Subcutaneous adipose tissue (tissue), 4 donors: ENCODE measurements around the gene RNU4-1. TPM values are rescaled to one million over a fixed set of nuclear protein-coding genes. Genes with fewer than 3 reads are reported as not detected.

Source experiments
- small RNA-seq: library from RNA; depleted of rRNA; stranded (forward); fragments of <200 nt; gene quantifications from one replicate; pipeline ENCODE3, GENCODE V24; 2016
- total RNA-seq, 4 donors: library from RNA; depleted of rRNA; stranded (reverse); fragments of >200 nt; gene quantifications; one replicate each; pipeline ENCODE4 v1.1.0, GENCODE V29; 2016
- TF ChIP-seq, protein P1 (sequence below): fragments of 450-650 bp; IDR thresholded peaks from one replicate; pipeline ENCODE4 v1.5.1; 2016; ENCODE audit warnings: low read depth, mild to moderate bottlenecking, control low read depth, antibody characterized with exemption, moderate library complexity

The RNU4-1 gene
- total RNA-seq, 4 donors from 2014 or later = under 0.01 TPM

GRCh38 chr12:120249266-120249874 is 43.7 kb downstream of the RNU4-1 start:
- TF ChIP-seq, protein P1, sequence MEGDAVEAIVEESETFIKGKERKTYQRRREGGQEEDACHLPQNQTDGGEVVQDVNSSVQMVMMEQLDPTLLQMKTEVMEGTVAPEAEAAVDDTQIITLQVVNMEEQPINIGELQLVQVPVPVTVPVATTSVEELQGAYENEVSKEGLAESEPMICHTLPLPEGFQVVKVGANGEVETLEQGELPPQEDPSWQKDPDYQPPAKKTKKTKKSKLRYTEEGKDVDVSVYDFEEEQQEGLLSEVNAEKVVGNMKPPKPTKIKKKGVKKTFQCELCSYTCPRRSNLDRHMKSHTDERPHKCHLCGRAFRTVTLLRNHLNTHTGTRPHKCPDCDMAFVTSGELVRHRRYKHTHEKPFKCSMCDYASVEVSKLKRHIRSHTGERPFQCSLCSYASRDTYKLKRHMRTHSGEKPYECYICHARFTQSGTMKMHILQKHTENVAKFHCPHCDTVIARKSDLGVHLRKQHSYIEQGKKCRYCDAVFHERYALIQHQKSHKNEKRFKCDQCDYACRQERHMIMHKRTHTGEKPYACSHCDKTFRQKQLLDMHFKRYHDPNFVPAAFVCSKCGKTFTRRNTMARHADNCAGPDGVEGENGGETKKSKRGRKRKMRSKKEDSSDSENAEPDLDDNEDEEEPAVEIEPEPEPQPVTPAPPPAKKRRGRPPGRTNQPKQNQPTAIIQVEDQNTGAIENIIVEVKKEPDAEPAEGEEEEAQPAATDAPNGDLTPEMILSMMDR = no peak

DNA sequence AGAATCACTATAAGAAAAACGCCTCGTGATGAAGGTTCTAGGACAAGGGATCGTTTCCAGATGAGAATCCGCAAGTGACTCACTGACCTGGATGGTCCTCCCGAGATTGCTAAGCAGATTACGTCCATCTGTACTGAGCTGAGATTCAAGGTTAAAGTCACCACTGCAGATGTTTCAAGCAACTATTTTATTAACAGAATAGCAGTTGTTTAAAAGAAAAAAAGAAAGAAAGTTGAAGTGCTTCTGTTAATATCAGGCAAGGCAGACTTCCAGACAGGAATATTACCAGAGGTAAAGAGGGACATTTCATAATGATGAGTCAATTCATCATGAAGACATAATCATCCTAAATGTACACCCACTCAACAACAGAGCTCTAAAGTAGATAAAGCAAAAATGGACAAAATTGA is 45.4 kb downstream of the RNU4-1 start:
- TF ChIP-seq, protein P1 = no peak

- TF ChIP-seq, protein P1 = no peak
Observed at GRCh38 chr12:120247183-120247582, 45.9 kb downstream of the RNU4-1 start.

Small RNA genes within 50 kb of the gene (small RNA-seq; reads per million reads assigned to genes)
- gene RNU4-1 (1,293 reads per million, percentile 99 among the genes with 10 or more reads in this experiment), gene RNU4-2 (2,807 reads per million, percentile 100 among the genes with 10 or more reads in this experiment), gene RNU6-1088P (not detected)

Other genes with a start within 250 kb of the RNU4-1 start
- gene RAB35, start 176.5 kb downstream of the RNU4-1 start, total RNA-seq = 10 to 100 TPM; 17.5 to 28.2 (median 21.9) TPM
- 10 to 100 TPM; 36.4 to 56.7 (median 41.6) TPM for gene GCN1, start 98.5 kb downstream of the RNU4-1 start, total RNA-seq
- 1,000 to 10,000 TPM; 1,255 to 2,927 (median 2,327) TPM for gene RPLP0, start 92.1 kb downstream of the RNU4-1 start, total RNA-seq
- 10 to 100 TPM; 54.1 to 93.1 (median 65.0) TPM for gene PXN, start 27.5 kb downstream of the RNU4-1 start, total RNA-seq
- gene RNU4-2, start 1.3 kb downstream of the RNU4-1 start, total RNA-seq = under 1 TPM; under 0.01 TPM
- gene SIRT4, start 9.1 kb upstream of the RNU4-1 start, total RNA-seq = 1 to 10 TPM in 2 of 4 donors, under 1 TPM in 2; 0.82 to 10.0 (median 1.4) TPM
- not detected for gene PLA2G1B, start 34.5 kb upstream of the RNU4-1 start, total RNA-seq
- not detected for gene MSI1, start 75.9 kb upstream of the RNU4-1 start, total RNA-seq
- gene COX6A1, start 144.9 kb upstream of the RNU4-1 start, total RNA-seq = 100 to 1,000 TPM; 514 to 710 (median 569) TPM
- 10 to 100 TPM; 12.6 to 31.8 (median 15.7) TPM for gene TRIAP1, start 153.1 kb upstream of the RNU4-1 start, total RNA-seq
- gene GATC, start 153.2 kb upstream of the RNU4-1 start, total RNA-seq = 10 to 100 TPM; 18.1 to 29.3 (median 25.5) TPM
- gene SRSF9, start 176.5 kb upstream of the RNU4-1 start, total RNA-seq = 100 to 1,000 TPM in 1 of 4 donors, 10 to 100 TPM in 3; 61.4 to 100 (median 66.0) TPM
- 100 to 1,000 TPM in 3 of 4 donors, 10 to 100 TPM in 1; 70.6 to 280 (median 137) TPM for gene DYNLL1, start 202.9 kb upstream of the RNU4-1 start, total RNA-seq
- gene COQ5, start 235.9 kb upstream of the RNU4-1 start, total RNA-seq = 10 to 100 TPM; 29.0 to 33.5 (median 30.5) TPM
- 100 to 1,000 TPM; 147 to 314 (median 180) TPM for gene RNF10, start 241.1 kb upstream of the RNU4-1 start, total RNA-seq